Cardiac muscle cell (in vitro differentiated cells and primary cell): Measurements from ENCODE around the gene PABPN1L. TPM values are rescaled to one million over a fixed set of nuclear protein-coding genes. Genes with fewer than 3 reads are reported as not detected.

ENCODE experiments used
- DNase-seq, 2 donors: peaks; one replicate each; pipeline versions ENCODE4 v3.0.0 to v3.0.0-alpha.2; 2010 to 2017; ENCODE audit warnings: low read depth in 1 of 2, low spot score in 1 of 2
- H3K27ac ChIP-seq: fragments of 200-600 bp; sonication (generic); 2 replicates; pipeline ENCODE4 v1.5.1; 2016
- H3K27me3 ChIP-seq: fragments of 200-600 bp; sonication (generic); 2 replicates; pipeline ENCODE4 v1.6.0; 2016; ENCODE audit warnings: control low read depth
- H3K36me3 ChIP-seq: fragments of 200-600 bp; sonication (generic); 2 replicates; pipeline ENCODE4 v1.5.1; 2016; ENCODE audit warnings: control low read depth
- H3K4me1 ChIP-seq: fragments of 200-600 bp; sonication (generic); 2 replicates; pipeline ENCODE4 v1.8.1; 2017; ENCODE audit warnings: low read depth, mild to moderate bottlenecking, mixed run types
- H3K4me3 ChIP-seq: fragments of 200-600 bp; sonication (generic); 2 replicates; pipeline ENCODE4 v1.5.1; 2016; ENCODE audit warnings: mild to moderate bottlenecking
- H3K9me3 ChIP-seq: fragments of 200-600 bp; sonication (generic); 2 replicates; pipeline ENCODE4 v1.5.1; 2017; ENCODE audit warnings: low read depth, mild to moderate bottlenecking, control low read depth
- CTCF ChIP-seq: IDR thresholded peaks from 2 replicates; pipeline ENCODE4 v1.5.1; 2012; ENCODE audit warnings: low read depth, mild to moderate bottlenecking, low read length
- polyA plus RNA-seq: library from polyadenylated mRNA; unstranded; fragments of >200 nt; fragmentation: Nextera tagmentation; extraction: Ambion mirVana; gene quantifications from 2 replicates; pipeline ENCODE4 v1.2.1, GENCODE V29; 2016
- total RNA-seq: library from RNA; depleted of rRNA; stranded (reverse); fragments of >200 nt; gene quantifications from 2 replicates; pipeline ENCODE4 v1.2.3, GENCODE V29; 2016

PABPN1L gene
- total and polyA plus RNA-seq, 2 experiments from 2014 or later = 0.32 TPM; not detected in 1

GRCh38 chr16:88815227-88815626 is 51.2 kb downstream of the PABPN1L start:
- Histone ChIP-seq H3K27ac (no peak overlapping the region), H3K36me3 (no peaks in the 10 kb centered on the region), H3K4me3 (no peak overlapping the region), H3K27me3 (no peaks in the 10 kb centered on the region), H3K4me1 (peaks cover 9% of the 10 kb centered on the region), H3K9me3 (no peaks in the 10 kb centered on the region)
- no peak for DNase-seq
- no peak for TF ChIP-seq CTCF

- TF ChIP-seq CTCF = no peak
- H3K27me3 ChIP-seq = no peaks in the 10 kb centered on the region
- no peak overlapping the region for H3K4me3 ChIP-seq
- H3K36me3 ChIP-seq = peaks cover 5% of the 10 kb centered on the region
- no peaks in the 10 kb centered on the region for H3K9me3 ChIP-seq
- DNase-seq = no peak
- peaks cover 9% of the 10 kb centered on the region for H3K4me1 ChIP-seq
- no peak overlapping the region for H3K27ac ChIP-seq
Observed at GRCh38 chr16:88814144-88814502, 52.3 kb downstream of the PABPN1L start.

Other genes starting within 250 kb of the PABPN1L start
- gene IL17C, start 228.1 kb downstream of the PABPN1L start, total RNA-seq = not detected in 2 replicates
- gene IL17C, start 228.1 kb downstream of the PABPN1L start, polyA plus RNA-seq = not detected in 2 replicates
- 174 and 218 TPM in 2 replicates for gene CYBA, start 215.6 kb downstream of the PABPN1L start, total RNA-seq
- gene CYBA, start 215.6 kb downstream of the PABPN1L start, polyA plus RNA-seq = 233 and 237 TPM in 2 replicates
- 65.0 and 159 TPM in 2 replicates for gene MVD, start 203.6 kb downstream of the PABPN1L start, total RNA-seq
- 88.4 and 192 TPM in 2 replicates for gene MVD, start 203.6 kb downstream of the PABPN1L start, polyA plus RNA-seq
- gene SNAI3, start 180.2 kb downstream of the PABPN1L start, total RNA-seq = 1.6 and 2.9 TPM in 2 replicates
- gene SNAI3, start 180.2 kb downstream of the PABPN1L start, polyA plus RNA-seq = 3.7 and 4.5 TPM in 2 replicates
- 30.0 and 33.5 TPM in 2 replicates for gene RNF166, start 160.3 kb downstream of the PABPN1L start, total RNA-seq
- gene RNF166, start 160.3 kb downstream of the PABPN1L start, polyA plus RNA-seq = 23.2 and 34.2 TPM in 2 replicates
- 9.3 and 10.8 TPM in 2 replicates for gene CTU2, start 160.2 kb downstream of the PABPN1L start, total RNA-seq
- 9.2 and 13.8 TPM in 2 replicates for gene CTU2, start 160.2 kb downstream of the PABPN1L start, polyA plus RNA-seq
- 54.5 and 121 TPM in 2 replicates for gene PIEZO1, start 81.4 kb downstream of the PABPN1L start, total RNA-seq
- 32.7 and 49.2 TPM in 2 replicates for gene PIEZO1, start 81.4 kb downstream of the PABPN1L start, polyA plus RNA-seq
- 24.5 and 29.6 TPM in 2 replicates for gene CDT1, start 62.9 kb downstream of the PABPN1L start, total RNA-seq
- gene CDT1, start 62.9 kb downstream of the PABPN1L start, polyA plus RNA-seq = 15.9 and 17.9 TPM in 2 replicates
- gene APRT, start 54.7 kb downstream of the PABPN1L start, total RNA-seq = 123 and 140 TPM in 2 replicates
- 169 and 193 TPM in 2 replicates for gene APRT, start 54.7 kb downstream of the PABPN1L start, polyA plus RNA-seq
- gene GALNS, start 9.7 kb downstream of the PABPN1L start, total RNA-seq = 28.3 and 29.5 TPM in 2 replicates
- gene GALNS, start 9.7 kb downstream of the PABPN1L start, polyA plus RNA-seq = 23.4 and 31.0 TPM in 2 replicates
- 30.9 and 42.0 TPM in 2 replicates for gene TRAPPC2L, start 9.5 kb downstream of the PABPN1L start, total RNA-seq
- 114 and 130 TPM in 2 replicates for gene TRAPPC2L, start 9.5 kb downstream of the PABPN1L start, polyA plus RNA-seq
- 0.21 and 0.69 TPM in 2 replicates for gene CBFA2T3, start 110.5 kb upstream of the PABPN1L start, total RNA-seq
- gene CBFA2T3, start 110.5 kb upstream of the PABPN1L start, polyA plus RNA-seq = 1.5 and 3.3 TPM in 2 replicates
- 30.5 and 32.2 TPM in 2 replicates for gene ACSF3, start 227.2 kb upstream of the PABPN1L start, total RNA-seq
- gene ACSF3, start 227.2 kb upstream of the PABPN1L start, polyA plus RNA-seq = 27.4 and 27.6 TPM in 2 replicates